Measurements from ENCODE around the gene SLC22A16. TPM values are rescaled to one million over a fixed set of nuclear protein-coding genes. Genes with fewer than 3 reads are reported as not detected.

Gene SLC22A16
- total RNA-seq, 1 experiment from 2014 or later = not detected

DNA sequence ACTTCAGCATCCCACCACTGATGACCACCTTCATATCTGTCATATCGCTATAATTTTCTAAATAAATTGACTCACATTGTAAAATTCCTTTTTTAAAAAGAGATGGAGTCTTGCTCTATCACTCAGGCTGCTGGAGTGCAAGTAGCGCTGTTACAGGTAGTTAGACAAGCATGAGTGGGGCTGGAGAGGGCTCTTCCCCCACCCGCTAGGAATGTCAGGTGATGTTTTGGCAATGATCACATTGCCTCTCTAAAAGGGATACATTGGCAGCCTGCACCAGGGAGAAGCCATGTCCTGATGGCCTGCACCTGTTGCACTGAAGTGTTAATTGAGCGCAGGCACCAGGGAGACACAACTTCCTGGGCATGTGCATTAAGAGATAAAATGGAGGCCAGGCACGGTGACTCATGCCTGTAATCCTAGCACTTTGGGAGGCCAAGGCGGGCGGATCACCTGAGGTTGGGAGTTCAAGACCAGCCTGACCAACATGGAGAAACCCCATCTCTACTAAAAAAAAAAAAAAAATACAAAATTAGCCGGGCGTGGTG, 16.9 kb upstream of the SLC22A16 start:
- no peak overlapping the region for H3K27ac Mint-ChIP-seq
- no peak for DNase-seq (ENCODE audit: low spot score)
- POLR2A ChIA-PET = no interaction called here
- peaks cover 4% of the 10 kb centered on the region; the same call in 1 of the 2 replicates for H3K4me1 Mint-ChIP-seq
- CTCF ChIA-PET = no interaction called here
- ATAC-seq = no peak
- peaks cover 12% of the 10 kb centered on the region for H3K9me3 Mint-ChIP-seq
- TF ChIP-seq SMAD4 (CRISPR knock-in tag; IDR thresholded peaks at IDR 0.05) = no peak
- no peak for TF ChIP-seq NFE2L1 (CRISPR knock-in tag; IDR thresholded peaks at IDR 0.05)
- no peak for TF ChIP-seq SP1 (CRISPR knock-in tag; conservative IDR thresholded peaks at IDR 0.05)
- TF ChIP-seq ZNF138 (CRISPR knock-in tag; conservative IDR thresholded peaks at IDR 0.05) = no peak
- no peak for TF ChIP-seq RELA (CRISPR knock-in tag; IDR thresholded peaks at IDR 0.05; ENCODE audit: borderline replicate concordance)
- TF ChIP-seq SOX15 (CRISPR knock-in tag; IDR thresholded peaks at IDR 0.05) = no peak
- TF ChIP-seq, protein P1, sequence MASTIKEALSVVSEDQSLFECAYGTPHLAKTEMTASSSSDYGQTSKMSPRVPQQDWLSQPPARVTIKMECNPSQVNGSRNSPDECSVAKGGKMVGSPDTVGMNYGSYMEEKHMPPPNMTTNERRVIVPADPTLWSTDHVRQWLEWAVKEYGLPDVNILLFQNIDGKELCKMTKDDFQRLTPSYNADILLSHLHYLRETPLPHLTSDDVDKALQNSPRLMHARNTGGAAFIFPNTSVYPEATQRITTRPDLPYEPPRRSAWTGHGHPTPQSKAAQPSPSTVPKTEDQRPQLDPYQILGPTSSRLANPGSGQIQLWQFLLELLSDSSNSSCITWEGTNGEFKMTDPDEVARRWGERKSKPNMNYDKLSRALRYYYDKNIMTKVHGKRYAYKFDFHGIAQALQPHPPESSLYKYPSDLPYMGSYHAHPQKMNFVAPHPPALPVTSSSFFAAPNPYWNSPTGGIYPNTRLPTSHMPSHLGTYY (CRISPR knock-in tag; IDR thresholded peaks at IDR 0.05) = no peak
- TF ChIP-seq, protein P2, sequence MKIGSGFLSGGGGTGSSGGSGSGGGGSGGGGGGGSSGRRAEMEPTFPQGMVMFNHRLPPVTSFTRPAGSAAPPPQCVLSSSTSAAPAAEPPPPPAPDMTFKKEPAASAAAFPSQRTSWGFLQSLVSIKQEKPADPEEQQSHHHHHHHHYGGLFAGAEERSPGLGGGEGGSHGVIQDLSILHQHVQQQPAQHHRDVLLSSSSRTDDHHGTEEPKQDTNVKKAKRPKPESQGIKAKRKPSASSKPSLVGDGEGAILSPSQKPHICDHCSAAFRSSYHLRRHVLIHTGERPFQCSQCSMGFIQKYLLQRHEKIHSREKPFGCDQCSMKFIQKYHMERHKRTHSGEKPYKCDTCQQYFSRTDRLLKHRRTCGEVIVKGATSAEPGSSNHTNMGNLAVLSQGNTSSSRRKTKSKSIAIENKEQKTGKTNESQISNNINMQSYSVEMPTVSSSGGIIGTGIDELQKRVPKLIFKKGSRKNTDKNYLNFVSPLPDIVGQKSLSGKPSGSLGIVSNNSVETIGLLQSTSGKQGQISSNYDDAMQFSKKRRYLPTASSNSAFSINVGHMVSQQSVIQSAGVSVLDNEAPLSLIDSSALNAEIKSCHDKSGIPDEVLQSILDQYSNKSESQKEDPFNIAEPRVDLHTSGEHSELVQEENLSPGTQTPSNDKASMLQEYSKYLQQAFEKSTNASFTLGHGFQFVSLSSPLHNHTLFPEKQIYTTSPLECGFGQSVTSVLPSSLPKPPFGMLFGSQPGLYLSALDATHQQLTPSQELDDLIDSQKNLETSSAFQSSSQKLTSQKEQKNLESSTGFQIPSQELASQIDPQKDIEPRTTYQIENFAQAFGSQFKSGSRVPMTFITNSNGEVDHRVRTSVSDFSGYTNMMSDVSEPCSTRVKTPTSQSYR (CRISPR knock-in tag; IDR thresholded peaks at IDR 0.05) = no peak
- no peak for TF ChIP-seq MYBL2 (CRISPR knock-in tag; IDR thresholded peaks at IDR 0.05)
- TF ChIP-seq, protein P3, sequence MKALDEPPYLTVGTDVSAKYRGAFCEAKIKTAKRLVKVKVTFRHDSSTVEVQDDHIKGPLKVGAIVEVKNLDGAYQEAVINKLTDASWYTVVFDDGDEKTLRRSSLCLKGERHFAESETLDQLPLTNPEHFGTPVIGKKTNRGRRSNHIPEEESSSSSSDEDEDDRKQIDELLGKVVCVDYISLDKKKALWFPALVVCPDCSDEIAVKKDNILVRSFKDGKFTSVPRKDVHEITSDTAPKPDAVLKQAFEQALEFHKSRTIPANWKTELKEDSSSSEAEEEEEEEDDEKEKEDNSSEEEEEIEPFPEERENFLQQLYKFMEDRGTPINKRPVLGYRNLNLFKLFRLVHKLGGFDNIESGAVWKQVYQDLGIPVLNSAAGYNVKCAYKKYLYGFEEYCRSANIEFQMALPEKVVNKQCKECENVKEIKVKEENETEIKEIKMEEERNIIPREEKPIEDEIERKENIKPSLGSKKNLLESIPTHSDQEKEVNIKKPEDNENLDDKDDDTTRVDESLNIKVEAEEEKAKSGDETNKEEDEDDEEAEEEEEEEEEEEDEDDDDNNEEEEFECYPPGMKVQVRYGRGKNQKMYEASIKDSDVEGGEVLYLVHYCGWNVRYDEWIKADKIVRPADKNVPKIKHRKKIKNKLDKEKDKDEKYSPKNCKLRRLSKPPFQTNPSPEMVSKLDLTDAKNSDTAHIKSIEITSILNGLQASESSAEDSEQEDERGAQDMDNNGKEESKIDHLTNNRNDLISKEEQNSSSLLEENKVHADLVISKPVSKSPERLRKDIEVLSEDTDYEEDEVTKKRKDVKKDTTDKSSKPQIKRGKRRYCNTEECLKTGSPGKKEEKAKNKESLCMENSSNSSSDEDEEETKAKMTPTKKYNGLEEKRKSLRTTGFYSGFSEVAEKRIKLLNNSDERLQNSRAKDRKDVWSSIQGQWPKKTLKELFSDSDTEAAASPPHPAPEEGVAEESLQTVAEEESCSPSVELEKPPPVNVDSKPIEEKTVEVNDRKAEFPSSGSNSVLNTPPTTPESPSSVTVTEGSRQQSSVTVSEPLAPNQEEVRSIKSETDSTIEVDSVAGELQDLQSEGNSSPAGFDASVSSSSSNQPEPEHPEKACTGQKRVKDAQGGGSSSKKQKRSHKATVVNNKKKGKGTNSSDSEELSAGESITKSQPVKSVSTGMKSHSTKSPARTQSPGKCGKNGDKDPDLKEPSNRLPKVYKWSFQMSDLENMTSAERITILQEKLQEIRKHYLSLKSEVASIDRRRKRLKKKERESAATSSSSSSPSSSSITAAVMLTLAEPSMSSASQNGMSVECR (CRISPR knock-in tag; IDR thresholded peaks at IDR 0.05; ENCODE audit: borderline replicate concordance) = no peak
- TF ChIP-seq ESRRA (CRISPR knock-in tag; IDR thresholded peaks at IDR 0.05; ENCODE audit: borderline replicate concordance) = no peak
- TF ChIP-seq, protein P4, sequence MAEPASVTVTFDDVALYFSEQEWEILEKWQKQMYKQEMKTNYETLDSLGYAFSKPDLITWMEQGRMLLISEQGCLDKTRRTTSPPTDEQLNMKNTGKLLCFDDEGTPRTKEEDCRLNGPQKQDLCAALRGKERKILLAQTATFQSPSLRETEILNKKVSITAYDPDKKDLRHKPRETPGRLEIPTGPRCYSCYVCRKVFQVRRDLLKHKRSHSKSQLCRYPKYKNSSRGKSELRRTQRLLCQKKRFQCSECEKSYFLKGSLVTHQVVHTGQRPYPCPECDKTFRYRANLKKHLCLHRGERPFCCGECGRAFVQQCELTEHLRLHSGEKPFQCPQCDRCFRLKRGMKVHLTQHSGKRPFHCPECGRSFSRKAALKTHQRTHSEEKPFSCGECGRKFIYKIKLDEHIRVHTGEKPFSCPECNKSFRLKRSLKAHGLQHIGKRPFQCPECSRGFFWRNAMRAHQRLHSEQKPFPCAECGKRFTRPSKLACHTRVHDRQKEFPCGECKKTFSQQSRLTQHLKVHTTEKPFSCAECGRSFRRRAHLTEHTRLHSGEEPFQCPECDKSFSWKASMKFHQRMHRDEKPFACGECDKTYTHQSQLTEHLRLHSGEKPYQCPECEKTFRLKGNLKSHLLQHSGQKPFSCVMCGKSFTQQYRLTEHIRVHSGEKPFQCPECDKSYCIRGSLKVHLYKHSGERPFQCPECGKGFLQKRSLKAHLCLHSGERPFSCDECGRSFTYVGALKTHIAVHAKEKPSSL (CRISPR knock-in tag; conservative IDR thresholded peaks at IDR 0.05) = no peak
- TF ChIP-seq, protein P5, sequence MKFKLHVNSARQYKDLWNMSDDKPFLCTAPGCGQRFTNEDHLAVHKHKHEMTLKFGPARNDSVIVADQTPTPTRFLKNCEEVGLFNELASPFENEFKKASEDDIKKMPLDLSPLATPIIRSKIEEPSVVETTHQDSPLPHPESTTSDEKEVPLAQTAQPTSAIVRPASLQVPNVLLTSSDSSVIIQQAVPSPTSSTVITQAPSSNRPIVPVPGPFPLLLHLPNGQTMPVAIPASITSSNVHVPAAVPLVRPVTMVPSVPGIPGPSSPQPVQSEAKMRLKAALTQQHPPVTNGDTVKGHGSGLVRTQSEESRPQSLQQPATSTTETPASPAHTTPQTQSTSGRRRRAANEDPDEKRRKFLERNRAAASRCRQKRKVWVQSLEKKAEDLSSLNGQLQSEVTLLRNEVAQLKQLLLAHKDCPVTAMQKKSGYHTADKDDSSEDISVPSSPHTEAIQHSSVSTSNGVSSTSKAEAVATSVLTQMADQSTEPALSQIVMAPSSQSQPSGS (CRISPR knock-in tag; IDR thresholded peaks at IDR 0.05; ENCODE audit: borderline replicate concordance, low read depth) = no peak
- TF ChIP-seq TEAD4 (CRISPR knock-in tag; IDR thresholded peaks at IDR 0.05) = no peak
- peaks cover 4% of the 10 kb centered on the region for H3K27me3 Mint-ChIP-seq (ENCODE audit: low read depth)
- H3K36me3 Mint-ChIP-seq = peaks cover 3% of the 10 kb centered on the region
- no peak overlapping the region for H3K4me3 Mint-ChIP-seq
